Astrocyte of the cerebellum (primary cell): Measurements from ENCODE around the gene SFXN2.

Source experiments
- DNase-seq: peaks from one replicate; pipeline ENCODE4 v3.0.0-alpha.2; 2011; ENCODE audit warnings: low read depth
- H3K4me3 ChIP-seq: 2 replicates; pipeline ENCODE4 v1.5.1; 2011; ENCODE audit warnings: mild to moderate bottlenecking, low read depth, low read length, moderate library complexity
- in situ Hi-C: cut with HindIII; loops from 2 replicates; pipeline ENCODE4 v1.10.0; 2017; ENCODE audit warnings: low sequenced_read_pairs
- TF ChIP-seq, protein P1 (sequence below): IDR thresholded peaks from 2 replicates; pipeline ENCODE4 v1.5.1; 2012; ENCODE audit warnings: low read length, low read depth, moderate library complexity, mild to moderate bottlenecking; ENCODE audit errors: missing control alignments

The SFXN2 gene

DNA sequence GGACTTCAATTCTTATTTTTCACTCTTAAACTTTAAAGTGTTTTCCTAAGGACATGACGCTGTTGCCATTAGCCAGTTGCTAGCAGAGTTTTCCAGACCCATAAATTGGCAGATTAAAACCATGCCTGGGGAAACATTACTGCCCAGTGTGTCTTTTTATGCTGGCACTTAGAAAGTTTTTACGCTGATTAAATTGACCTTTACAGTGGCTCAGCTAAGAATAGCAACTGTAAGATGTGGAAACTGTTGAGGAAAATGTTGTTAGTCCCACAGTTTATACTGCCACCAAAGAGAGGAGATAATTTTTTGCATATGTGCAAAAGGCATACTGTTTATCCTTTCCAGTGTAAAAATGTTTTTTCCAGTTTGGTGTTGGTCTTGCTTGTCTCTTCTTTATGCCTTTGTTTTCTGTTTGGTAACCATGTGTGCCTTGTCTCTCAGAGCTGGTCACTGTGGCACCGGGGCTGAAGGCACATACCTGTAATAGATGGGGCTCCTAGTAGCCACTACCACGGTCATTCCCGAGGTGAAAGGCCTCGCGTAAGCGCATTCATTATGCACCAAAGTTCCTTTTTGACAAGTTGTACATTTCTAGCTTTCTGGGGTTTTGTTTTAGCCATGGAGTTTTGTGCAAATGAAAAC lies 77.4 kb downstream of the SFXN2 start:
- TF ChIP-seq, protein P1, sequence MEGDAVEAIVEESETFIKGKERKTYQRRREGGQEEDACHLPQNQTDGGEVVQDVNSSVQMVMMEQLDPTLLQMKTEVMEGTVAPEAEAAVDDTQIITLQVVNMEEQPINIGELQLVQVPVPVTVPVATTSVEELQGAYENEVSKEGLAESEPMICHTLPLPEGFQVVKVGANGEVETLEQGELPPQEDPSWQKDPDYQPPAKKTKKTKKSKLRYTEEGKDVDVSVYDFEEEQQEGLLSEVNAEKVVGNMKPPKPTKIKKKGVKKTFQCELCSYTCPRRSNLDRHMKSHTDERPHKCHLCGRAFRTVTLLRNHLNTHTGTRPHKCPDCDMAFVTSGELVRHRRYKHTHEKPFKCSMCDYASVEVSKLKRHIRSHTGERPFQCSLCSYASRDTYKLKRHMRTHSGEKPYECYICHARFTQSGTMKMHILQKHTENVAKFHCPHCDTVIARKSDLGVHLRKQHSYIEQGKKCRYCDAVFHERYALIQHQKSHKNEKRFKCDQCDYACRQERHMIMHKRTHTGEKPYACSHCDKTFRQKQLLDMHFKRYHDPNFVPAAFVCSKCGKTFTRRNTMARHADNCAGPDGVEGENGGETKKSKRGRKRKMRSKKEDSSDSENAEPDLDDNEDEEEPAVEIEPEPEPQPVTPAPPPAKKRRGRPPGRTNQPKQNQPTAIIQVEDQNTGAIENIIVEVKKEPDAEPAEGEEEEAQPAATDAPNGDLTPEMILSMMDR: no peak
- in situ Hi-C loops: no loop called here
- H3K4me3 ChIP-seq: no peak overlapping the region
- no peak for DNase-seq
